ENCODE results near the gene CDC14B.

CDC14B gene

DNA sequence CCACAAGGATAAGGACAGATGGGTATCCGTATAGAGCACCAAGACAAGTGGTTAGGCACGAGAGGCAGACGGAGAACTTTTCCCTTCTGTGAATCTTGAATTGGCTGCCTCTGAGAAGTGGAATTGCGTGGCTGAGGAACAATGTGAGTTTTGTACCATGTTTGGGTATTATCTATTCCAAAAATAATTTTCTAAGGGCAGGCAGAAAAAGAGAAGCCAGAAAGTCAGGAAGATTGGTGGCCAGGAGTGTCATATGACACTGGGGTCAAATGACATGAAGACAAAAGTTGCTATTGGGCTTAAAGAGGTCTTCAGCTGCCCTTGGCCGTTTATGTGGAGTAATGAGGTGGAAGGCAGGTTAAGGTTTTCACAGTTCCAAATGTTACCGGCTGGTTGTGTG lies 155.2 kb downstream of the CDC14B start:
- POLR2A ChIA-PET = no interaction called here
- TF ChIP-seq ARNT (IDR thresholded peaks at IDR 0.05) = no peak
- no peak for TF ChIP-seq FOXM1 (IDR thresholded peaks at IDR 0.05; ENCODE audit: borderline replicate concordance)
- no peak for TF ChIP-seq L3MBTL2 (conservative IDR thresholded peaks at IDR 0.05)
- TF ChIP-seq SP1 (IDR thresholded peaks at IDR 0.05) = no peak
- no peak for TF ChIP-seq FOXA1 (IDR thresholded peaks at IDR 0.05)
- no peak for TF ChIP-seq SUZ12 (IDR thresholded peaks at IDR 0.05)
- CTCF ChIA-PET = no interaction called here
- no peak for DNase-seq (ENCODE audit: extremely low spot score)

DNA sequence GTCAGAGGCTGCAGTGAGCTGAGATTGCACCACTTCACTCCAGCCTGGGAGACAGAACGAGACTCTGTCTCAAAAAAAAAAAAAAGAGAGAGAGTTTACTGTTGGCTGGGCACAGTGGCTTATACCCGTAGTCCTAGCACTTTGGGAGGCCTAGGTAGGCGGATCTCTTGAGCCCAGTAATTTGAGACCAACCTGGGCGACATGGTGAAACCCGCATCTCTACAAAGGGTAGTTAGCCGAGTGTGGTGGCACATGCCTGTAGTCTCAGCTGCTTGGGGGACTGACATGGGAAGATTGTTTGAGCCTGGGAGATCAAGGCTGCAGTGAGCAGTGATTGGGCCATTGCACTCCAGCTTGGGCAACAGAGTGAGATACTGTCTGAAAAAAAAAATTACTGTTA lies 157.1 kb downstream of the CDC14B start:
- ChIA-PET POLR2A (no interaction called here), CTCF (no interaction called here)
- DNase-seq (ENCODE audit: extremely low spot score) = no peak
- TF ChIP-seq CTBP1 (IDR thresholded peaks at IDR 0.05; ENCODE audit: borderline replicate concordance) (no peak), SP1 (IDR thresholded peaks at IDR 0.05) (no peak), L3MBTL2 (conservative IDR thresholded peaks at IDR 0.05) (no peak), HDGF (IDR thresholded peaks at IDR 0.05; ENCODE audit: borderline replicate concordance) (no peak), BHLHE40 (IDR thresholded peaks at IDR 0.05; ENCODE audit: borderline replicate concordance) (no peak)

DNA sequence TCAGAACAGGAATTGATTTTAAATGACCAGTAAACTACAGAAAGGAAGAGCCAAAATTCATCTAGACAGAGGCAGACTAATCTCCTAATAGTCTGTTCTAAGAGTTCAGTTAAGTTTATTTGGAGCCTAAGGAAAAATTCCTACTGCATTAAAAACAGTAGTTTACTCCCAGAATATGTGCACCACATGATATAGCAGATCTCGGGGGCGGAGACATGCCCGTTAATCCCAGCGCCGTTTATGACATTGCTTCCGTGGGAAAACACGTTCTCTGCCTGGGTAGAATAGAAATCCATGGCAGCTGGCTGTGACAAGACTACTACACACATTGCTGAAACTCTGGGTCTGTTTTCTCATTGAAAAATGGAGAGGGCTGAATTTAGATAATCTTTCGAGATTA lies 158.3 kb downstream of the CDC14B start:
- no peak for DNase-seq (ENCODE audit: extremely low spot score)
- POLR2A ChIA-PET = no interaction called here
- no peak for TF ChIP-seq CTBP1 (IDR thresholded peaks at IDR 0.05; ENCODE audit: borderline replicate concordance)
- TF ChIP-seq NFRKB (IDR thresholded peaks at IDR 0.05) = no peak
- no peak for TF ChIP-seq ELF4 (IDR thresholded peaks at IDR 0.05)
- no peak for TF ChIP-seq ARNT (IDR thresholded peaks at IDR 0.05)
- TF ChIP-seq FOXK2 (IDR thresholded peaks at IDR 0.05) = no peak
- TF ChIP-seq BHLHE40 (IDR thresholded peaks at IDR 0.05; ENCODE audit: borderline replicate concordance) = no peak
- no peak for TF ChIP-seq L3MBTL2 (conservative IDR thresholded peaks at IDR 0.05)
- TF ChIP-seq SUZ12 (IDR thresholded peaks at IDR 0.05) = no peak
- TF ChIP-seq TARDBP (IDR thresholded peaks at IDR 0.05) = no peak
- no peak for TF ChIP-seq FOXM1 (IDR thresholded peaks at IDR 0.05; ENCODE audit: borderline replicate concordance)
- TF ChIP-seq, protein P1, sequence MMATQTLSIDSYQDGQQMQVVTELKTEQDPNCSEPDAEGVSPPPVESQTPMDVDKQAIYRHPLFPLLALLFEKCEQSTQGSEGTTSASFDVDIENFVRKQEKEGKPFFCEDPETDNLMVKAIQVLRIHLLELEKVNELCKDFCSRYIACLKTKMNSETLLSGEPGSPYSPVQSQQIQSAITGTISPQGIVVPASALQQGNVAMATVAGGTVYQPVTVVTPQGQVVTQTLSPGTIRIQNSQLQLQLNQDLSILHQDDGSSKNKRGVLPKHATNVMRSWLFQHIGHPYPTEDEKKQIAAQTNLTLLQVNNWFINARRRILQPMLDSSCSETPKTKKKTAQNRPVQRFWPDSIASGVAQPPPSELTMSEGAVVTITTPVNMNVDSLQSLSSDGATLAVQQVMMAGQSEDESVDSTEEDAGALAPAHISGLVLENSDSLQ (IDR thresholded peaks at IDR 0.05) = no peak
- no peak for TF ChIP-seq ZNF384 (IDR thresholded peaks at IDR 0.05)
- no peak for TF ChIP-seq FOXA1 (IDR thresholded peaks at IDR 0.05)
- TF ChIP-seq HDGF (IDR thresholded peaks at IDR 0.05; ENCODE audit: borderline replicate concordance) = no peak
- no peak for TF ChIP-seq SP1 (IDR thresholded peaks at IDR 0.05)
- no peak for TF ChIP-seq LEF1 (IDR thresholded peaks at IDR 0.05; ENCODE audit: borderline replicate concordance)
- CTCF ChIA-PET = no interaction called here

DNA sequence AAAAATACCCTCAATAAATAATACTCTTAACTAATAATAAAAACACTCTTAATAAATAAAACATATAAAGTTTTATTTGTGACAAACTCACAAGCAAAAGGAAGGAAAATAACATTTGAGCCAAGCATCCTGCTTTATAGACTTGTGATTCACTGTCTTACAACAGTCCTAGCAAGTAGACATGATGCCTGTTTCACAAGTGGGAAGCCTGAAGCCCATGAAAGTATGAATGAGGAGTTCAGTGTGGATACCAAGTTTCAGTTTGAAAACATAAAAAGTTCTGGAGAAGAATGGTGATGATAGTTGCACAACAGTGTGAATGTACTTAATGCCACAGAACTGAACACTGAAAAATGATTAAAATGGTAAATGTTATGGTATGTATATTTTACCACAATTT lies 158.8 kb downstream of the CDC14B start:
- TF ChIP-seq NFRKB (IDR thresholded peaks at IDR 0.05) = no peak
- no peak for TF ChIP-seq ZNF384 (IDR thresholded peaks at IDR 0.05)
- TF ChIP-seq ELF4 (IDR thresholded peaks at IDR 0.05) = no peak
- no peak for TF ChIP-seq FOXA1 (IDR thresholded peaks at IDR 0.05)
- no peak for TF ChIP-seq LEF1 (IDR thresholded peaks at IDR 0.05; ENCODE audit: borderline replicate concordance)
- TF ChIP-seq, protein P1 (IDR thresholded peaks at IDR 0.05) = no peak
- TF ChIP-seq CTBP1 (IDR thresholded peaks at IDR 0.05; ENCODE audit: borderline replicate concordance) = no peak
- no peak for TF ChIP-seq SP1 (IDR thresholded peaks at IDR 0.05)
- TF ChIP-seq ARNT (IDR thresholded peaks at IDR 0.05) = no peak
- no peak for TF ChIP-seq L3MBTL2 (conservative IDR thresholded peaks at IDR 0.05)
- TF ChIP-seq BHLHE40 (IDR thresholded peaks at IDR 0.05; ENCODE audit: borderline replicate concordance) = no peak
- TF ChIP-seq HDGF (IDR thresholded peaks at IDR 0.05; ENCODE audit: borderline replicate concordance) = no peak
- no peak for TF ChIP-seq FOXM1 (IDR thresholded peaks at IDR 0.05; ENCODE audit: borderline replicate concordance)
- TF ChIP-seq FOXK2 (IDR thresholded peaks at IDR 0.05) = no peak
- no peak for TF ChIP-seq SUZ12 (IDR thresholded peaks at IDR 0.05)
- no peak for TF ChIP-seq TARDBP (IDR thresholded peaks at IDR 0.05)
- ChIA-PET CTCF (no interaction called here), POLR2A (no interaction called here)
- no peak for DNase-seq (ENCODE audit: extremely low spot score)

DNA sequence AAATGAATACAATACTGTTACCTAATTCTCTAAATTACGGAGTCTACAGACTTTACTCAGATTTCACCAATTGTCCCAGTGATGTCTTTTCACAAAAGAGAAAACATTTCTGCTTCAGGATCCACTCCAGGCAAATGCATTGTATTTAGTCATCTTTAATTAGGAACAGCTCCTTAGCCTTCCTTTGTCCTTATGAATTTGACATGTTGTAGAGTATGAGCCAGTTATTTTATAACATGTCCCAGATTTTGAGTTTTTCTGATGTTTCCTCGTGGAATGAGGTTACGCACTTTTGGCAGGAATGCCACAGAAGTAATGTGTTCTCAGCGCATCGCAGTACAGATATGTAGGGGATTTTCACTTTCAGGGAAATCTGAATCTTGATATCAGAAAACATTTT lies 159.2 kb downstream of the CDC14B start:
- no peak for DNase-seq (ENCODE audit: extremely low spot score)
- CTCF ChIA-PET = interaction anchor here (0.6 to 0.7 kb wide), 3 partner anchors 25 to 143 kb away, joined by 3 read pairs; no protein-coding TSS in a partner anchor
- no peak for TF ChIP-seq HDGF (IDR thresholded peaks at IDR 0.05; ENCODE audit: borderline replicate concordance)
- no peak for TF ChIP-seq LEF1 (IDR thresholded peaks at IDR 0.05; ENCODE audit: borderline replicate concordance)
- TF ChIP-seq ELF4 (IDR thresholded peaks at IDR 0.05) = no peak
- no peak for TF ChIP-seq TARDBP (IDR thresholded peaks at IDR 0.05)
- TF ChIP-seq SUZ12 (IDR thresholded peaks at IDR 0.05) = no peak
- no peak for TF ChIP-seq NFRKB (IDR thresholded peaks at IDR 0.05)
- TF ChIP-seq FOXA1 (IDR thresholded peaks at IDR 0.05) = no peak
- TF ChIP-seq ARNT (IDR thresholded peaks at IDR 0.05) = no peak
- TF ChIP-seq L3MBTL2 (conservative IDR thresholded peaks at IDR 0.05) = no peak
- no peak for TF ChIP-seq FOXK2 (IDR thresholded peaks at IDR 0.05)
- no peak for TF ChIP-seq SP1 (IDR thresholded peaks at IDR 0.05)
- POLR2A ChIA-PET = no interaction called here

DNA sequence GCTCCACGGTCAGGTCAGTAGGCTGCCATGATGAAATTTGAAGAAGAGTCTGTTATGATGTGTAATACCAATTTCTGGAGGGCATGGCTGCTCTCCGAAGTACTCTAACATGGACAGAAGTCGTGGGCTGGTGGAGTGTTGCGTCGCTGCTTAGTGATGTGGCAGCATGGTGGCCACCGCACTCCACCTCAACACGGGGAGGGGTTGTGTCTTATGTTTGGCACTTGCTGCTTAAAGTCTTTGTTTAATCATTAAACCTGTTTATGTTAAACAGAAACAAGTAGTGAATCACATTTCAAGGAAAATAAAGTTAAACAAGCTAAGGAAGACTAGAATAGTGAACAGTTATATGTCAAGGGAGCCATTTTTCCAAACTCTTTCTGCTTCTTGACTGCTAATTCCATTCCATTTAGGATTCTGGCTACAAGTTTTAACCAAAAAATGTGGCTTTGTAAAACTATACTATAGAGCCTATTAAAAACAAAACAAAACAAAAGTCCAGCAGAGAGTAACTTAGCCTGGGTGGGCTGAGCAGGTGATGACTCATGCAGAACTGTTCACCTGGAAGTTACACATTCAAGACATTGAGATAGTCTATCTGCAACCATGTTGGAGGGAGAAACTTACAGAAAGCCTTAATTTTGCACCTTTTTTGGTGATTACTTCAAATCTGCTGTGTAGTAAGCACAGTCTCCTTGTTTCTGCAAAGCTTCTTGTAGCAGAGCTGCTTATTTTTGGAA lies 160.2 kb downstream of the CDC14B start:
- DNase-seq (ENCODE audit: extremely low spot score) = no peak
- ChIA-PET POLR2A (no interaction called here), CTCF (interaction anchor here (0.6 to 0.7 kb wide), 2 partner anchors 24 to 34 kb away, joined by 3 read pairs; no protein-coding TSS in a partner anchor)
- TF ChIP-seq BHLHE40 (IDR thresholded peaks at IDR 0.05; ENCODE audit: borderline replicate concordance) (no peak), FOXK2 (IDR thresholded peaks at IDR 0.05) (no peak), CTBP1 (IDR thresholded peaks at IDR 0.05; ENCODE audit: borderline replicate concordance) (no peak), ARNT (IDR thresholded peaks at IDR 0.05) (no peak), LEF1 (IDR thresholded peaks at IDR 0.05; ENCODE audit: borderline replicate concordance) (no peak), ZNF384 (IDR thresholded peaks at IDR 0.05) (no peak), FOXM1 (IDR thresholded peaks at IDR 0.05; ENCODE audit: borderline replicate concordance) (no peak), FOXA1 (IDR thresholded peaks at IDR 0.05) (no peak), SP1 (IDR thresholded peaks at IDR 0.05) (no peak), HDGF (IDR thresholded peaks at IDR 0.05; ENCODE audit: borderline replicate concordance) (no peak), L3MBTL2 (conservative IDR thresholded peaks at IDR 0.05) (no peak)
- TF ChIP-seq, protein P1 (IDR thresholded peaks at IDR 0.05) = no peak

Data from HEK293T (cell line).